Measurements from ENCODE around the gene ABCC1.

- TF ChIP-seq CTCF (conservative IDR thresholded peaks at IDR 0.05; ENCODE audit: low read depth, low read length), result no peak
- no peak for TF ChIP-seq EZH2 (IDR thresholded peaks at IDR 0.05; ENCODE audit: borderline replicate concordance, low read depth, low read length, poor library complexity, severe bottlenecking)
Measured at GRCh38 chr16:16009401-16009800, 60.0 kb downstream of the ABCC1 start.
